Adipocyte (in vitro differentiated cells): ENCODE data around the gene TMPRSS11D.

ENCODE experiments used
- DNase-seq: peaks from one replicate; pipeline ENCODE4 v3.0.0-alpha.2; 2015; ENCODE audit warnings: low read depth
- H3K27me3 ChIP-seq: replicated peaks from 2 replicates; pipeline ENCODE4 v1.7.0; 2013; ENCODE audit warnings: mild to moderate bottlenecking, low read length, moderate library complexity; ENCODE audit not compliant: control insufficient read depth, insufficient read depth
- H3K36me3 ChIP-seq: 2 replicates; pipeline ENCODE4 v1.7.0; 2013; ENCODE audit warnings: low read length, mild to moderate bottlenecking, moderate library complexity; ENCODE audit not compliant: control insufficient read depth, insufficient read depth, severe bottlenecking
- H3K4me1 ChIP-seq: 2 replicates; pipeline ENCODE4 v1.7.0; 2013; ENCODE audit warnings: mild to moderate bottlenecking, low read length, moderate library complexity; ENCODE audit not compliant: control insufficient read depth, insufficient read depth
- H3K4me3 ChIP-seq: 2 replicates; pipeline ENCODE4 v1.7.0; 2013; ENCODE audit warnings: mild to moderate bottlenecking, low read length, moderate library complexity
- H3K9ac ChIP-seq: 2 replicates; pipeline ENCODE4 v1.7.0; 2013; ENCODE audit warnings: mild to moderate bottlenecking, low read length, moderate library complexity
- H3K9me3 ChIP-seq: 2 replicates; pipeline ENCODE4 v1.7.0; 2013; ENCODE audit warnings: mild to moderate bottlenecking, low read length, moderate library complexity; ENCODE audit not compliant: control insufficient read depth

The TMPRSS11D gene

GRCh38 chr4:67911141-67911540, 27.3 kb upstream of the TMPRSS11D start:
- Histone ChIP-seq H3K27me3 (no peaks in the 10 kb centered on the region), H3K9me3 (no peaks in the 10 kb centered on the region), H3K9ac (no peak overlapping the region), H3K4me1 (peaks cover 12% of the 10 kb centered on the region), H3K36me3 (no peaks in the 10 kb centered on the region), H3K4me3 (no peak overlapping the region)
- no peak for DNase-seq

- DNase-seq = no peak
- H3K4me1 ChIP-seq = peaks cover 12% of the 10 kb centered on the region
- no peaks in the 10 kb centered on the region for H3K27me3 ChIP-seq
- peak overlapping the region; percentile 13 for H3K9ac ChIP-seq
- H3K36me3 ChIP-seq = no peaks in the 10 kb centered on the region
- H3K4me3 ChIP-seq = no peak overlapping the region
- H3K9me3 ChIP-seq = peaks cover 5% of the 10 kb centered on the region
Measured at GRCh38 chr4:67910585-67910905, 26.7 kb upstream of the TMPRSS11D start.

- H3K9me3 ChIP-seq = peaks cover 8% of the 10 kb centered on the region
- H3K36me3 ChIP-seq = no peaks in the 10 kb centered on the region
- no peaks in the 10 kb centered on the region for H3K27me3 ChIP-seq
- no peak overlapping the region for H3K4me3 ChIP-seq
- peak; percentile 83 for DNase-seq
- H3K4me1 ChIP-seq = peaks cover 12% of the 10 kb centered on the region
- peak overlapping the region; percentile 35 for H3K9ac ChIP-seq
Measured at GRCh38 chr4:67909905-67910584, 26.2 kb upstream of the TMPRSS11D start.

GRCh38 chr4:67907650-67908049, 23.8 kb upstream of the TMPRSS11D start:
- H3K4me3 ChIP-seq = no peak overlapping the region
- H3K4me1 ChIP-seq = peaks cover 12% of the 10 kb centered on the region
- DNase-seq = no peak
- H3K36me3 ChIP-seq = no peaks in the 10 kb centered on the region
- H3K9me3 ChIP-seq = peaks cover 8% of the 10 kb centered on the region
- H3K27me3 ChIP-seq = no peaks in the 10 kb centered on the region
- H3K9ac ChIP-seq = no peak overlapping the region

- Histone ChIP-seq H3K4me1 (no peaks in the 10 kb centered on the region), H3K9ac (no peak overlapping the region), H3K9me3 (no peaks in the 10 kb centered on the region), H3K4me3 (no peak overlapping the region), H3K36me3 (no peaks in the 10 kb centered on the region), H3K27me3 (no peaks in the 10 kb centered on the region)
- no peak for DNase-seq
Measured at GRCh38 chr4:67899096-67899495, 15.3 kb upstream of the TMPRSS11D start.

GRCh38 chr4:67897686-67898085, 13.9 kb upstream of the TMPRSS11D start:
- Histone ChIP-seq H3K4me1 (no peaks in the 10 kb centered on the region), H3K9ac (no peak overlapping the region), H3K4me3 (no peak overlapping the region), H3K9me3 (no peaks in the 10 kb centered on the region), H3K36me3 (no peaks in the 10 kb centered on the region), H3K27me3 (no peaks in the 10 kb centered on the region)
- no peak for DNase-seq

GRCh38 chr4:67896421-67897065, 12.7 kb upstream of the TMPRSS11D start:
- H3K4me3 ChIP-seq = no peak overlapping the region
- no peaks in the 10 kb centered on the region for H3K27me3 ChIP-seq
- no peak overlapping the region for H3K9ac ChIP-seq
- DNase-seq = no peak
- H3K36me3 ChIP-seq = no peaks in the 10 kb centered on the region
- no peaks in the 10 kb centered on the region for H3K9me3 ChIP-seq
- peaks cover 10% of the 10 kb centered on the region for H3K4me1 ChIP-seq

GRCh38 chr4:67894659-67895058, 10.9 kb upstream of the TMPRSS11D start:
- no peaks in the 10 kb centered on the region for H3K27me3 ChIP-seq
- no peak overlapping the region for H3K9ac ChIP-seq
- H3K4me1 ChIP-seq = peaks cover 13% of the 10 kb centered on the region
- H3K36me3 ChIP-seq = no peaks in the 10 kb centered on the region
- H3K9me3 ChIP-seq = no peaks in the 10 kb centered on the region
- H3K4me3 ChIP-seq = no peak overlapping the region
- no peak for DNase-seq

GRCh38 chr4:67892905-67893304, 9.1 kb upstream of the TMPRSS11D start:
- peaks cover 13% of the 10 kb centered on the region for H3K4me1 ChIP-seq
- DNase-seq = no peak
- no peaks in the 10 kb centered on the region for H3K9me3 ChIP-seq
- H3K27me3 ChIP-seq = no peaks in the 10 kb centered on the region
- no peak overlapping the region for H3K4me3 ChIP-seq
- H3K36me3 ChIP-seq = no peaks in the 10 kb centered on the region
- no peak overlapping the region for H3K9ac ChIP-seq

- Histone ChIP-seq H3K9ac (no peak overlapping the region), H3K4me1 (peaks cover 13% of the 10 kb centered on the region), H3K4me3 (no peak overlapping the region), H3K36me3 (no peaks in the 10 kb centered on the region), H3K27me3 (no peaks in the 10 kb centered on the region), H3K9me3 (no peaks in the 10 kb centered on the region)
- DNase-seq = no peak
Measured at GRCh38 chr4:67892253-67892652, 8.5 kb upstream of the TMPRSS11D start.

GRCh38 chr4:67891645-67892044, 7.8 kb upstream of the TMPRSS11D start:
- Histone ChIP-seq H3K9ac (no peak overlapping the region), H3K4me3 (no peak overlapping the region), H3K4me1 (peaks cover 13% of the 10 kb centered on the region), H3K9me3 (no peaks in the 10 kb centered on the region), H3K27me3 (no peaks in the 10 kb centered on the region), H3K36me3 (no peaks in the 10 kb centered on the region)
- DNase-seq = no peak

- no peaks in the 10 kb centered on the region for H3K36me3 ChIP-seq
- no peak overlapping the region for H3K9ac ChIP-seq
- H3K4me1 ChIP-seq = peaks cover 4% of the 10 kb centered on the region
- H3K4me3 ChIP-seq = no peak overlapping the region
- DNase-seq = peak; percentile 44
- no peaks in the 10 kb centered on the region for H3K27me3 ChIP-seq
- no peaks in the 10 kb centered on the region for H3K9me3 ChIP-seq
Measured at GRCh38 chr4:67886281-67886680, 2.5 kb upstream of the TMPRSS11D start.
